Uterus (tissue), 2 donors: Measurements from ENCODE around the gene PIF1.

Experiments used
- POLR2A ChIP-seq, 2 donors: fragments of 450-650 bp; IDR thresholded peaks; one replicate each; pipeline ENCODE4 v1.6.1; 2016; ENCODE audit warnings: antibody characterized with exemption in 2 of 2, mild to moderate bottlenecking in 1 of 2, moderate library complexity in 1 of 2
- TF ChIP-seq, protein P1 (sequence below), 4 experiments: fragments of 200-600 bp in 2 of 4; fragments of 450-650 bp in 2 of 4; sonication (generic) in 2 of 4; IDR thresholded peaks; one replicate each; pipeline ENCODE4 v1.5.1; 2016 to 2019; ENCODE audit warnings: antibody characterized with exemption in 4 of 4, mild to moderate bottlenecking in 2 of 4, moderate library complexity in 1 of 4

DNA sequence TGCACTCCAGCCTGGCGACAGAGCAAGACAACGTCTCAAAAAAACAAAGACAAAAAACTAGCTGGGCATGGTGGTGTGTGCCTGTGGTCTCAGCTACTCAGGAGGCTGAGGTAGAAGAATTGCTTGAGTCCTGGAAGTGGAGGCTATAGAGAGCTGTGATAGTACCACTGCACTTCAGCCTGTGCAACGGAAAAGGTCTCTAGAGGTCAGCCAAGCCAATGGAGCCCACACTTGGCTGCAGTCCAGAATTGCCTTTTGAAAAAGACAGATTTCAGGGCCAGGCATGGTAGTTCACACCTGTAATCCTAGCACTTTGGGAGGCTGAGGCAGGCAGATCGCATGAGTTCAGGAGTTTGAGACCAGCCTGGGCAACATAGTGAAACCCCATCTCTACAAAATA, 41.7 kb downstream of the PIF1 start:
- TF ChIP-seq POLR2A (IDR thresholded peaks at IDR 0.05) = no peak
- TF ChIP-seq, protein P1, sequence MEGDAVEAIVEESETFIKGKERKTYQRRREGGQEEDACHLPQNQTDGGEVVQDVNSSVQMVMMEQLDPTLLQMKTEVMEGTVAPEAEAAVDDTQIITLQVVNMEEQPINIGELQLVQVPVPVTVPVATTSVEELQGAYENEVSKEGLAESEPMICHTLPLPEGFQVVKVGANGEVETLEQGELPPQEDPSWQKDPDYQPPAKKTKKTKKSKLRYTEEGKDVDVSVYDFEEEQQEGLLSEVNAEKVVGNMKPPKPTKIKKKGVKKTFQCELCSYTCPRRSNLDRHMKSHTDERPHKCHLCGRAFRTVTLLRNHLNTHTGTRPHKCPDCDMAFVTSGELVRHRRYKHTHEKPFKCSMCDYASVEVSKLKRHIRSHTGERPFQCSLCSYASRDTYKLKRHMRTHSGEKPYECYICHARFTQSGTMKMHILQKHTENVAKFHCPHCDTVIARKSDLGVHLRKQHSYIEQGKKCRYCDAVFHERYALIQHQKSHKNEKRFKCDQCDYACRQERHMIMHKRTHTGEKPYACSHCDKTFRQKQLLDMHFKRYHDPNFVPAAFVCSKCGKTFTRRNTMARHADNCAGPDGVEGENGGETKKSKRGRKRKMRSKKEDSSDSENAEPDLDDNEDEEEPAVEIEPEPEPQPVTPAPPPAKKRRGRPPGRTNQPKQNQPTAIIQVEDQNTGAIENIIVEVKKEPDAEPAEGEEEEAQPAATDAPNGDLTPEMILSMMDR (IDR thresholded peaks at IDR 0.05) = no peak
